Hepatocyte (in vitro differentiated cells): ENCODE data around the gene MS4A13. TPM values are rescaled to one million over a fixed set of nuclear protein-coding genes. Genes with fewer than 3 reads are reported as not detected.

Experiments used
- DNase-seq: peaks from one replicate; pipeline ENCODE4 v3.0.0-alpha.2; 2016; ENCODE audit warnings: low spot score
- H2AFZ ChIP-seq: fragments of 200-600 bp; sonication (generic); 2 replicates; pipeline ENCODE4 v1.6.0; 2016; ENCODE audit warnings: antibody characterized with exemption, mild to moderate bottlenecking
- H3K27ac ChIP-seq: fragments of 200-600 bp; sonication (generic); 2 replicates; pipeline ENCODE4 v1.5.1; 2016; ENCODE audit warnings: mild to moderate bottlenecking
- H3K27me3 ChIP-seq: fragments of 200-600 bp; sonication (generic); 2 replicates; pipeline ENCODE4 v1.6.1; 2016
- H3K36me3 ChIP-seq: fragments of 200-600 bp; sonication (generic); replicated peaks from 2 replicates; pipeline ENCODE4 v1.5.1; 2016; ENCODE audit warnings: low read depth; ENCODE audit not compliant: insufficient read depth
- H3K4me1 ChIP-seq: fragments of 200-600 bp; sonication (generic); 2 replicates; pipeline ENCODE4 v1.5.1; 2016; ENCODE audit warnings: mild to moderate bottlenecking, moderate library complexity; ENCODE audit not compliant: insufficient read depth
- H3K4me2 ChIP-seq: fragments of 200-600 bp; sonication (generic); 2 replicates; pipeline ENCODE4 v1.6.0; 2016
- H3K4me3 ChIP-seq: fragments of 200-600 bp; sonication (generic); 2 replicates; pipeline ENCODE4 v1.5.1; 2016; ENCODE audit warnings: mild to moderate bottlenecking
- H3K79me2 ChIP-seq: fragments of 200-600 bp; sonication (generic); 2 replicates; pipeline ENCODE4 v1.6.0; 2017; ENCODE audit warnings: mild to moderate bottlenecking
- H3K9me2 ChIP-seq: fragments of 200-600 bp; sonication (generic); replicated peaks from 2 replicates; pipeline ENCODE4 v1.6.0; 2017; ENCODE audit warnings: mild to moderate bottlenecking; ENCODE audit not compliant: insufficient read depth
- H3K9me3 ChIP-seq: fragments of 200-600 bp; sonication (generic); 2 replicates; pipeline ENCODE4 v1.5.1; 2016; ENCODE audit warnings: low read depth, mild to moderate bottlenecking
- H4K20me1 ChIP-seq: fragments of 200-600 bp; sonication (generic); 2 replicates; pipeline ENCODE4 v1.6.0; 2016; ENCODE audit warnings: mild to moderate bottlenecking; ENCODE audit not compliant: insufficient read depth, poor library complexity, severe bottlenecking
- CTCF ChIP-seq: fragments of 200-600 bp; sonication (generic); IDR thresholded peaks from 2 replicates; pipeline ENCODE4 v1.5.1; 2016; ENCODE audit warnings: antibody characterized with exemption, mild to moderate bottlenecking; ENCODE audit not compliant: poor library complexity
- EZH2 ChIP-seq: fragments of 200-600 bp; sonication (generic); IDR thresholded peaks from 2 replicates; pipeline ENCODE4 v1.6.1; 2016; ENCODE audit warnings: antibody characterized with exemption, mild to moderate bottlenecking, borderline replicate concordance
- EZH2phosphoT487 ChIP-seq: fragments of 200-600 bp; sonication (generic); IDR thresholded peaks from one replicate; pipeline ENCODE4 v1.6.1; 2018; ENCODE audit warnings: antibody characterized with exemption, mild to moderate bottlenecking, low read depth, moderate library complexity; ENCODE audit not compliant: unreplicated experiment, severe bottlenecking
- WGBS: methylation state at CpG from one replicate; pipeline ENCODE4 v1.1.6; 2016; ENCODE audit warnings: low lambda C conversion rate; ENCODE audit errors: missing lambda C conversion rate; 5-methylcytosine and 5-hydroxymethylcytosine counted together
- polyA plus RNA-seq: library from polyadenylated mRNA; unstranded; fragments of >200 nt; fragmentation: Nextera tagmentation; extraction: Ambion mirVana; gene quantifications from 2 replicates; pipeline ENCODE4 v1.2.1, GENCODE V29; 2016
- total RNA-seq: library from RNA; depleted of rRNA; stranded (reverse); fragments of >200 nt; gene quantifications from 2 replicates; pipeline ENCODE4 v1.2.3, GENCODE V29; 2014

The MS4A13 gene
- total and polyA plus RNA-seq, 2 experiments from 2014 or later, result not detected

- no peak for DNase-seq
- no peaks in the 10 kb centered on the region for H3K9me3 ChIP-seq
These were observed 28.9 kb downstream of the MS4A13 start for GRCh38 chr11:60544077-60544476.

GRCh38 chr11:60561254-60561653 lies 46.1 kb downstream of the MS4A13 start:
- H3K27me3 ChIP-seq, result no peaks in the 10 kb centered on the region
- 43% methylated on average over 2 of the region's 2 CpGs for WGBS

More at GRCh38 chr11:60544077-60544476, 28.9 kb downstream of the MS4A13 start:
- no peak overlapping the region for H2AFZ ChIP-seq
- H3K9me2 ChIP-seq, result no peaks in the 10 kb centered on the region
- no peak overlapping the region for H3K27ac ChIP-seq
- H3K79me2 ChIP-seq, result no peaks in the 10 kb centered on the region
- TF ChIP-seq EZH2, result no peak
- TF ChIP-seq EZH2phosphoT487, result no peak
- TF ChIP-seq CTCF, result no peak
- H3K27me3 ChIP-seq, result no peaks in the 10 kb centered on the region
- H3K4me3 ChIP-seq, result no peak overlapping the region
- H4K20me1 ChIP-seq, result no peaks in the 10 kb centered on the region
- H3K4me2 ChIP-seq, result no peak overlapping the region
- no peaks in the 10 kb centered on the region for H3K4me1 ChIP-seq
- no peaks in the 10 kb centered on the region for H3K36me3 ChIP-seq
- 85% methylated on average over 5 of the region's 5 CpGs for WGBS

GRCh38 chr11:60563553-60564235 lies 48.5 kb downstream of the MS4A13 start:
- H3K27ac ChIP-seq, result no peak overlapping the region
- H3K79me2 ChIP-seq, result no peaks in the 10 kb centered on the region
- H3K36me3 ChIP-seq, result no peaks in the 10 kb centered on the region
- H3K4me3 ChIP-seq, result no peak overlapping the region
- no peak overlapping the region for H3K4me2 ChIP-seq
- WGBS, result 66% methylated on average over 8 of the region's 8 CpGs
- no peaks in the 10 kb centered on the region for H3K27me3 ChIP-seq
- no peaks in the 10 kb centered on the region for H3K4me1 ChIP-seq
- H2AFZ ChIP-seq, result no peak overlapping the region
- H3K9me2 ChIP-seq, result no peaks in the 10 kb centered on the region
- no peak for TF ChIP-seq EZH2
- TF ChIP-seq CTCF, result no peak
- TF ChIP-seq EZH2phosphoT487, result no peak
- no peaks in the 10 kb centered on the region for H4K20me1 ChIP-seq
- H3K9me3 ChIP-seq, result no peaks in the 10 kb centered on the region
- DNase-seq, result no peak

More at GRCh38 chr11:60561254-60561653, 46.1 kb downstream of the MS4A13 start:
- H3K79me2 ChIP-seq, result no peaks in the 10 kb centered on the region
- no peak overlapping the region for H2AFZ ChIP-seq
- H3K4me2 ChIP-seq, result no peak overlapping the region
- H4K20me1 ChIP-seq, result no peaks in the 10 kb centered on the region
- H3K4me3 ChIP-seq, result no peak overlapping the region
- H3K9me2 ChIP-seq, result no peaks in the 10 kb centered on the region
- no peak overlapping the region for H3K27ac ChIP-seq
- H3K4me1 ChIP-seq, result no peaks in the 10 kb centered on the region
- no peak for DNase-seq
- no peak for TF ChIP-seq CTCF
- no peaks in the 10 kb centered on the region for H3K9me3 ChIP-seq
- no peaks in the 10 kb centered on the region for H3K36me3 ChIP-seq
